ENCODE measurements around the gene DCAF8. TPM values are rescaled to one million over a fixed set of nuclear protein-coding genes. Genes with fewer than 3 reads are reported as not detected.

Gene DCAF8
- total and polyA plus RNA-seq, 12 donors, result 64.3 to 162 (median 132) TPM

- intact Hi-C loops (cut with DNase I), result no loop called here
- DNase-seq, result no peak
- H3K27me3 ChIP-seq, result no peaks in the 10 kb centered on the region
Observed at GRCh38 chr1:160177667-160178066, 84.7 kb downstream of the DCAF8 start.

GRCh38 chr1:160177231-160177630 is 85.1 kb downstream of the DCAF8 start:
- Histone ChIP-seq H3K9me3 (replicated peaks in 1 of 3) (no peaks in the 10 kb centered on the region), H3K36me3 (replicated peaks in 1 of 2) (no peaks in the 10 kb centered on the region), H3K27me3 (no peaks in the 10 kb centered on the region), H3K4me3 (no peak overlapping the region), H3K4me1 (replicated peaks in 1 of 2) (no peaks in the 10 kb centered on the region), H3K27ac (no peak overlapping the region)
- 84 to 95% (median 88%) methylated on average over 2 of the region's 2 CpGs for WGBS, 4 donors
- DNase-seq, result no peak
- TF ChIP-seq POLR2A (IDR thresholded peaks at IDR 0.05) (no peak), CTCF (IDR thresholded peaks at IDR 0.05) (no peak)
- intact Hi-C loops (cut with DNase I), result no loop called here

More at GRCh38 chr1:160177667-160178066, 84.7 kb downstream of the DCAF8 start:
- Histone ChIP-seq H3K4me1 (replicated peaks in 1 of 2) (no peaks in the 10 kb centered on the region), H3K9me3 (replicated peaks in 1 of 3) (no peaks in the 10 kb centered on the region), H3K4me3 (no peak overlapping the region), H3K36me3 (replicated peaks in 1 of 2) (no peaks in the 10 kb centered on the region), H3K27ac (no peak overlapping the region)
- 79 to 100% (median 91%) methylated on average over 1 of the region's 1 CpG for WGBS, 4 donors
- TF ChIP-seq POLR2A (IDR thresholded peaks at IDR 0.05) (no peak), CTCF (IDR thresholded peaks at IDR 0.05) (no peak)

GRCh38 chr1:160171980-160172379 is 90.4 kb downstream of the DCAF8 start:
- intact Hi-C loops (cut with DNase I), result no loop called here
- TF ChIP-seq POLR2A (IDR thresholded peaks at IDR 0.05) (no peak), CTCF (IDR thresholded peaks at IDR 0.05) (no peak)
- WGBS, 4 donors, result 66 to 76% (median 67%) methylated on average over 9 of the region's 9 CpGs
- H3K4me3 ChIP-seq, result no peak overlapping the region
- no peak overlapping the region for H3K27ac ChIP-seq
- no peaks in the 10 kb centered on the region for H3K36me3 ChIP-seq (replicated peaks in 1 of 2)
- H3K4me1 ChIP-seq (replicated peaks in 1 of 2), result no peaks in the 10 kb centered on the region
- H3K27me3 ChIP-seq, result peaks cover 4% of the 10 kb centered on the region
- no peak for DNase-seq
- H3K9me3 ChIP-seq (replicated peaks in 1 of 3), result no peaks in the 10 kb centered on the region

GRCh38 chr1:160171354-160171753 is 91.0 kb downstream of the DCAF8 start:
- 85 to 93% (median 88%) methylated on average over 4 of the region's 4 CpGs for WGBS, 4 donors
- no peak for DNase-seq
- intact Hi-C loops (cut with DNase I), result no loop called here
- Histone ChIP-seq H3K27ac (no peak overlapping the region), H3K4me3 (no peak overlapping the region), H3K4me1 (replicated peaks in 1 of 2) (no peaks in the 10 kb centered on the region), H3K27me3 (peaks cover 4% of the 10 kb centered on the region), H3K9me3 (replicated peaks in 1 of 3) (no peaks in the 10 kb centered on the region), H3K36me3 (replicated peaks in 1 of 2) (no peaks in the 10 kb centered on the region)
- no peak for TF ChIP-seq CTCF (IDR thresholded peaks at IDR 0.05)
- no peak for TF ChIP-seq POLR2A (IDR thresholded peaks at IDR 0.05)
